ENCODE measurements around the gene KHSRP. TPM values are rescaled to one million over a fixed set of nuclear protein-coding genes. Genes with fewer than 3 reads are reported as not detected.

The KHSRP gene
- total RNA-seq, 4 donors from 2014 or later, result 116 to 143 (median 131) TPM

DNA sequence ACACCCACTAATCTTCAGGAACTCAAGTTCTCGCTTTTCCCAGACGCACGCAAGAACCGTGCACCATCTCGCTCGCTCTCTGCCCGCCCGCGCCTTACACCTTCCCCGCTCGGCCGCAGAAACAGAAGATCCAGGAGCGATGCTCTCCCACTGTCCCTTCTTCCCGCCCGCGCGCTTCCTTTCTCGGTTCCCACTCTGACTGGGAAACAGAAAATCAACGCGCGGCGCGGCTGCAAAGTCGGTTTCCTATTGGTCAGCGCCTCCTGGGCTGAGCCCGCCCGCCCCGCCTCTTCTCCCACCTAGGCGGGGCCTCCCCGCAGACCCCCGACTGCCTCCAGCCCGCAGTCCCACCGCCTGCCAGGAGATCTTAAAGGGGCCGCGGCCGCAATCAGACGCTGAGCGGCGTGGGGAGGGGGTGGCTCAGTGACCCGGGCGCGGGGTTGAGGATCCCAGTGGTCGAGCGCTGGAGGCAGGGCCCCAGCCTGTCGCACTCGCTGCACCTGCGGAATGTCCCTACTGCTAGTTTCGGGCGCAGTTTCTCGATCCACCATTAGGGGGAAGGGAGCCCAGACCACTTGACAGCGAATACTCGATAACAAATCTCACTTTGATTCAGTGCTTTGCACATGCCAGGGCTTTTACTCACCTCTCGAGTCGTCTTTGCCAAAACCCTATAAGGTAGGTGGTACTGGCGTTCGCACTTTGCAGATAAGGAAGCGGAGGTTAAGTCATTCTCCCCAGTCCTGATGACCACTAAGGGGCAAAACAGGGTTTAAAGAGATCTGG lies 35.7 kb upstream of the KHSRP start:
- intact Hi-C loops (cut with DNase I; ENCODE audit: low total_unique reads), result no loop called here
- TF ChIP-seq, protein P1, sequence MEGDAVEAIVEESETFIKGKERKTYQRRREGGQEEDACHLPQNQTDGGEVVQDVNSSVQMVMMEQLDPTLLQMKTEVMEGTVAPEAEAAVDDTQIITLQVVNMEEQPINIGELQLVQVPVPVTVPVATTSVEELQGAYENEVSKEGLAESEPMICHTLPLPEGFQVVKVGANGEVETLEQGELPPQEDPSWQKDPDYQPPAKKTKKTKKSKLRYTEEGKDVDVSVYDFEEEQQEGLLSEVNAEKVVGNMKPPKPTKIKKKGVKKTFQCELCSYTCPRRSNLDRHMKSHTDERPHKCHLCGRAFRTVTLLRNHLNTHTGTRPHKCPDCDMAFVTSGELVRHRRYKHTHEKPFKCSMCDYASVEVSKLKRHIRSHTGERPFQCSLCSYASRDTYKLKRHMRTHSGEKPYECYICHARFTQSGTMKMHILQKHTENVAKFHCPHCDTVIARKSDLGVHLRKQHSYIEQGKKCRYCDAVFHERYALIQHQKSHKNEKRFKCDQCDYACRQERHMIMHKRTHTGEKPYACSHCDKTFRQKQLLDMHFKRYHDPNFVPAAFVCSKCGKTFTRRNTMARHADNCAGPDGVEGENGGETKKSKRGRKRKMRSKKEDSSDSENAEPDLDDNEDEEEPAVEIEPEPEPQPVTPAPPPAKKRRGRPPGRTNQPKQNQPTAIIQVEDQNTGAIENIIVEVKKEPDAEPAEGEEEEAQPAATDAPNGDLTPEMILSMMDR (IDR thresholded peaks at IDR 0.05), result peak in 1 of 3 donors; percentile 17
- TF ChIP-seq POLR2A (IDR thresholded peaks at IDR 0.05), result no peak
- 0 to 1% methylated on average over 48 to 55 of the region's 57 CpGs for WGBS, 2 donors
- H3K4me3 ChIP-seq (ENCODE audit: low read depth, poor library complexity, severe bottlenecking), result peak overlapping the region; percentile 48
- DNase-seq (ENCODE audit: low spot score in 2 of 2), result peak; percentile 93 to 99

DNA sequence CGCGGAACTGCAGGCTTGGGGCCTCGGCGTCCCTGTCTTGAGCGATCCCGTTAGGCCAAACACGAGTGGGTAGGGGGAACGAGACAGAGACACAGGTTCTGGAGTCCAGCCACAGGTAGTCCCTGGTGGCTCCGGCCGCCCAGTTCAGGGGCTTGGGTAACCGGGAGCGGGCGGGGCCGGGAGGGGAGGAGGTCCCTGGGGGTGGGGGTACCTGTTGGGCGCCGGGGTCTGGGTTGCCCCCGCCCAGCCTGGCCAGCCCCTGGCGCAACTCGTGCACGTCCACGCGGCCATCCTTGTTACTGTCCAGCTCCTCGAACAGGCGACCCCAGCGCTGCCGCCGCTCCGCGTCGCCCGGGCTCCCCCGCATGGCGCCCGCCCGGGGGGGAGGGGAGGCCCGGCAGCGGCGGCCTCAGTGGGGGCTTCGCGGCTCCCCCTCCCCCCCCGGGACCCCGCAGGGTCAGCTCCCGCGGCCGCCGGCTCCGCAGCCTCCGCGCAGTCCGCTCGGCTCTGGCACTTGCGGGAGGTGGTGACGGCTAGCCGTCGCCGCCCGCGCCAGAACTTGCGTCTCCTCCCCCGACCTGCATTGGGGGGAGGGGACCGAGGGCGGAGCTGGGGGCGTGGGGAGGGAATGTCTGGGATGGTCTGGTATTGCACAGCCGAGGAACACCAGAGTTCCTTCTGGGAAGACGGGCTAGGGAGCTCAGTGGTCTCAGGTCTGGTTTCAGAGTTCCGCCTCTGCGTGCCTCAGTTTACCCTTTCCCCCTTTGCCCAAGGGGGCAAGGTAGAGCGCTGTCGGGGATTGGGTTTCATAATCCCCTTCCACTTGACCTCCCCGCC lies 34.9 kb upstream of the KHSRP start, which contains the start of gene SLC25A23:
Gene SLC25A23 (minus strand): TSS at position 531 of the 837 bp plus-strand sequence. CDS start 164 bp downstream, at position 367.
- TF ChIP-seq, protein P1 (IDR thresholded peaks at IDR 0.05), result no peak
- no peak for TF ChIP-seq POLR2A (IDR thresholded peaks at IDR 0.05)
- WGBS, 2 donors, result 0 to 4% methylated on average over 39 to 41 of the region's 70 CpGs
- intact Hi-C loops (cut with DNase I; ENCODE audit: low total_unique reads), result no loop called here

DNA sequence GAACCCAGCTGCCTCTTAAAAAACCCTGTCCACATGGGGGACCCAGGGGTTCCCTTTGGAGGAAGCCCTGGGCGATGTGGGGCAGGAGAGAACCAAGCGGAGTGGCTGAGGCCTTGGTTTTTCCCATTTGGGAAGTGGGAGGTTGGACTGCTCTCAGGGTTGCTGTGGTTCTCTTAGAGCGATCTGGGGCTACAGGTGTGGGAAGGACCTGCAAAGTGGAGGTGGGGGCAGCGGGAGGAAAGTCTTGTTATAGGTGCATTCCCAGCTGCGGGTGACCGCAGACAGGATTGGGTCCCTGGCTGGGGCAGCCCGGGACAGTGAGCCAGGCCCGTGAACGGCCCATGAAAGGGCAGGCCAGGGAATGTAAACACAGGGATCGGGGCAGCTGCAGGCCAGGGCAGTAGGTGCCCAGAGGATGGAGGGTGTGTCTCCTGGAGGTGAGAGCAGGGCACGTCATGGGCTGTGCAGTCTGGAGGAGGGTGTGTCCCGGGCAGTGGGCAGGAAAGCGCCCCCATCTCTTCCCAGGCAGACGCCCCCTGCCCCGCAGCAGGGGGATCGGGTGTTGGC lies 34.2 kb upstream of the KHSRP start:
- TF ChIP-seq, protein P1 (IDR thresholded peaks at IDR 0.05), result no peak
- no peak for TF ChIP-seq POLR2A (IDR thresholded peaks at IDR 0.05)
- intact Hi-C loops (cut with DNase I; ENCODE audit: low total_unique reads), result no loop called here
- no peak for DNase-seq (ENCODE audit: low spot score in 2 of 2)
- peak overlapping the region; percentile 48 for H3K4me3 ChIP-seq (ENCODE audit: low read depth, poor library complexity, severe bottlenecking)
- WGBS, 2 donors, result 41 to 47% methylated on average over 10 to 16 of the region's 16 CpGs

More for the DNA sequence above, 34.9 kb upstream of the KHSRP start, which contains the start of gene SLC25A23:
- peak within 1 kb of the TSS; percentile 48 for H3K4me3 ChIP-seq (ENCODE audit: low read depth, poor library complexity, severe bottlenecking)
- DNase-seq (ENCODE audit: low spot score in 2 of 2), result peak; percentile 42 to 92

DNA sequence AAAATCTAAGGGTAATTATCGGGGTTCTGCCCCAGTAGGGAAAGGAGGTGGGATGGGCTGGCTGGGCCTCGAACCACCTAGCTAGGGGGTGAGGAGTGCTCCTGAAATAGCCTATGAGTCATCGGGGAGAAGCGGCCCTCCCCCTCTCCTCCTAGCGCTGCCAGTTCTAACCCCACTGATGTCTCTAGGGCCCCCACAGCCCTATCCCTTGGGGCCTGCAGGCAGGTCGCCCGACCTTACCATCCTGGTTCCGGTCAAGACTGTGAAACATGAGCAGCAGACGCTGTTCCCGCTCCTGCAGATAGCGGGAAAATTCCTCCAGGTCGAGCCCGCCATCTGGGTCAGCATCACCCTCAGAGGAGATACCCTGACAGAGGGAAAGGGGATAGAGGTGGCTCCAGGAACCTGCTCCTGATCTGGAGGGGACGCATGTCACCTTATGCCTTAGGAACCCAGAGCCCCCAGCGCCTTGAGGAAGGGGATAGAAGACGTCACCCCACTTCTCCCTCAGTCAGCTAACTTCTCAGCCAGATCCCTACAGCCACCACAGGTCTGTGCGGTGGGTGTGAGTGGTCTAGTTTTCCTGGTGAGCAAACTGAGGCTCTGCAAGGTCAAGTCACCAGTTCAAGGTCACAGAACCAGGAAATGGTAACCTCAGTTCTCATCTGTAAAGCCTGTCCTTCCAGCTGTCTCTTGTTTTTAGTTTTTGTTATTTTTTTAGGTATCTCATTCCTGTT lies 33.5 kb upstream of the KHSRP start:
- WGBS, 2 donors, result 80 to 87% methylated on average over 17 of the region's 17 CpGs
- intact Hi-C loops (cut with DNase I; ENCODE audit: low total_unique reads), result no loop called here
- no peak overlapping the region for H3K4me3 ChIP-seq (ENCODE audit: low read depth, poor library complexity, severe bottlenecking)
- DNase-seq (ENCODE audit: low spot score in 2 of 2), result no peak
- no peak for TF ChIP-seq POLR2A (IDR thresholded peaks at IDR 0.05)
- TF ChIP-seq, protein P1 (IDR thresholded peaks at IDR 0.05), result no peak

DNA sequence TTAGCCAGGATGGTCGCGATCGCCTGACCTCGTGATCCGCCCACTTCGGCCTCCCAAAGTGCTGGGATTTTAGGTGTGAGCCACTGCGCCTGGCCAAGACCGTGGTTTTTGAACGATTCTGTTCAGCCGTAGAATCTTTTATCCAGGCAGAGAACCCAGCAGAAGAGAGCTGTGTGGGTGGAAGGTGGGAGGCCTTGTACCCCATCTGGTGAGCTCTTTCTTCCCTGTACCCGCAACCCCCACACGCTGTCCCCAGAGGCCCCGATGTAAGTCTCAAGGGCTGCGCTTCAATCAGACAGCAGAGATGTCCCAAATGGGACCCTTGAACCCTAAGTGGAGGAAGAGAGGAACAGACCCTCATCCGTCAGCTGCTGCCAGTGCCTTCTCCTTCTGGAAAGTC lies 31.3 kb upstream of the KHSRP start:
- no peak for DNase-seq (ENCODE audit: low spot score in 2 of 2)
- H3K4me3 ChIP-seq (ENCODE audit: low read depth, poor library complexity, severe bottlenecking), result no peak overlapping the region
- TF ChIP-seq POLR2A (IDR thresholded peaks at IDR 0.05), result no peak
- TF ChIP-seq, protein P1 (IDR thresholded peaks at IDR 0.05), result no peak
- WGBS, 2 donors, result 94 to 96% methylated on average over 15 of the region's 15 CpGs
- intact Hi-C loops (cut with DNase I; ENCODE audit: low total_unique reads), result no loop called here

All from lower leg skin (tissue), 4 donors.